RWPE1 (cell line): ENCODE data around the gene ASIC3.

Source experiments
- CTCF ChIA-PET: fragments of 350-600 bp; sonication (Branson Sonifier 250); formaldehyde crosslinking; extraction: SDS; loops from one replicate; lab custom pipeline; 2021; lab: Yijun Ruan, JAX
- POLR2A ChIA-PET: fragments of 400-600 bp; formaldehyde crosslinking; extraction: SDS; loops from one replicate; lab custom pipeline; 2020; ENCODE audit warnings: antibody characterized with exemption; ENCODE audit not compliant: low non-redundant PET; lab: Yijun Ruan, JAX
- DNase-seq: peaks from one replicate; pipeline ENCODE4 v3.0.0; 2012; ENCODE audit warnings: low spot score
- H3K27ac ChIP-seq: fragments of 450-650 bp; 2 replicates; pipeline ENCODE4 v1.5.1; 2017
- CTCF ChIP-seq: fragments of 450-650 bp; conservative IDR thresholded peaks from 2 replicates; pipeline ENCODE4 v1.5.1; 2017; ENCODE audit warnings: low read depth, mild to moderate bottlenecking

Gene ASIC3

GRCh38 chr7:151095828-151096475 is 47.6 kb downstream of the ASIC3 start:
- CTCF ChIA-PET = interaction anchor here (0.5 kb wide), 1 partner anchor 1711 kb away, joined by 4 read pairs; no protein-coding TSS in a partner anchor
- POLR2A ChIA-PET = no interaction called here

GRCh38 chr7:151099486-151100211 is 51.3 kb downstream of the ASIC3 start:
- TF ChIP-seq CTCF = no peak
- POLR2A ChIA-PET = no interaction called here
- DNase-seq = no peak
- H3K27ac ChIP-seq = peak overlapping the region; percentile 26; the same call in 1 of the 2 replicates
- CTCF ChIA-PET = no interaction called here

More at GRCh38 chr7:151095828-151096475, 47.6 kb downstream of the ASIC3 start:
- no peak for TF ChIP-seq CTCF
- H3K27ac ChIP-seq = peak overlapping the region; percentile 9; the same call in 1 of the 2 replicates
- DNase-seq = no peak

GRCh38 chr7:151100921-151101320 is 52.6 kb downstream of the ASIC3 start:
- DNase-seq = no peak
- H3K27ac ChIP-seq = peak overlapping the region; percentile 26
- no peak for TF ChIP-seq CTCF
- POLR2A ChIA-PET = no interaction called here
- CTCF ChIA-PET = no interaction called here

GRCh38 chr7:151101621-151102396 is 53.5 kb downstream of the ASIC3 start:
- TF ChIP-seq CTCF = no peak
- POLR2A ChIA-PET = no interaction called here
- peak overlapping the region; percentile 26 for H3K27ac ChIP-seq
- CTCF ChIA-PET = no interaction called here
- no peak for DNase-seq
